Left lung (tissue), 10 donors: ENCODE results near the gene NOXO1. TPM values are rescaled to one million over a fixed set of nuclear protein-coding genes. Genes with fewer than 3 reads are reported as not detected.

Source experiments
- ATAC-seq: fragments of 200-7000 bp; cut with Tn5 transposase; one replicate; pipeline ENCODE4 v1.9.1; 2020; ENCODE audit warnings: moderate library complexity
- DNase-seq, 4 donors: peaks; one replicate each; pipeline ENCODE4 v3.0.0-alpha.2; 2013 to 2020
- H3K27ac ChIP-seq, 2 donors: fragments of 200-600 bp; sonication (generic) in 1 of 2; one replicate each; pipeline versions ENCODE4 v1.5.0 to v1.8.0; 2020 to 2021
- H3K27me3 ChIP-seq, 2 donors: fragments of 200-600 bp; sonication (generic) in 1 of 2; one replicate each; pipeline versions ENCODE4 v1.5.0 to v1.8.0; 2020 to 2021
- H3K36me3 ChIP-seq, 2 donors: fragments of 200-600 bp; sonication (generic) in 1 of 2; one replicate each; pipeline versions ENCODE4 v1.5.0 to v1.8.0; 2020 to 2021
- H3K4me1 ChIP-seq, 2 donors: fragments of 200-600 bp; one replicate each; pipeline ENCODE4 v1.8.0; 2021
- H3K4me3 ChIP-seq, 2 donors: fragments of 200-600 bp; sonication (generic) in 1 of 2; one replicate each; pipeline versions ENCODE4 v1.5.0 to v1.8.0; 2020 to 2021; ENCODE audit warnings: mild to moderate bottlenecking in 1 of 2
- H3K9me3 ChIP-seq, 2 donors: fragments of 200-600 bp; sonication (generic) in 1 of 2; one replicate each; pipeline versions ENCODE4 v1.5.0 to v1.8.0; 2020 to 2021
- intact Hi-C, 2 donors: fragments of 100-400 bp; cut with DNase I; formaldehyde crosslinking; loops; one replicate each; pipeline versions ENCODE4 v1.11.2 to v1.14.2; 2022
- polyA plus RNA-seq, 6 donors: library from polyadenylated mRNA; unstranded; fragments of 120-200 nt; gene quantifications; one replicate each; pipeline ENCODE4 v1.2.1, GENCODE V29; 2013; ENCODE audit not compliant: insufficient read length in 6 of 6
- total RNA-seq, 2 donors: library from RNA; stranded (reverse); fragmentation: NEBNext Ultra II Directional; extraction: Animal tissue kit (Norgen Biotek cat#: 25700); gene quantifications; one replicate each; pipeline ENCODE4 v1.2.1, GENCODE V29; 2021
- TF ChIP-seq, protein P1 (sequence below), 2 donors: fragments of 200-600 bp; sonication (generic) in 1 of 2; IDR thresholded peaks; one replicate each; pipeline versions ENCODE4 v1.5.0 to v1.8.0; 2021; ENCODE audit warnings: antibody characterized with exemption in 2 of 2
- donor health status: DM: no; HTN: yes; CAD: no.
- donor health status: DM: no; HTN: no; CAD: no.

The NOXO1 gene
- total and polyA plus RNA-seq, 8 donors, result 0.30 to 5.6 (median 0.64) TPM; not detected in 2

DNA sequence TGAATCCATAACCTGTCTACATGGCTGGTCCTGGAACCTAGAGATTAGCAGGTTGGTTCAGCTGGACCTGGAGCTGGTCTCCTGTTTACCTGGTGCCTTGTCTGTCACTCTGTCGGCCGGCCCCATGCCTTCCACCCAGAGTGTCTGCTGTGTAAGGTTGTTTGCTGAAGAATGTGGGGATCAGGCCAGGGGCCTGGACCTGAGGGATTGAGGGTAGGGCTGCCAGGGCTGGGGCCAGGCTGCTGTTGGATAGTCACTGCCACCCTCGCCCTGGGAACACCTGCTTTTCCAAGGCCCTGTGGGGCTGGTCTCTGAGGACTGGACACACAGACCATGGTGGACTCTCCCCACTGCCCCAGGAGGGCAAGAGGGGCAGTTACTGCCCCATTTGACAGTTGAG lies 46.9 kb upstream of the NOXO1 start:
- H3K4me3 ChIP-seq, result peak overlapping the region; percentile 48 to 67
- peak overlapping the region in 1 of 2 donors; percentile 68 for H3K27ac ChIP-seq

DNA sequence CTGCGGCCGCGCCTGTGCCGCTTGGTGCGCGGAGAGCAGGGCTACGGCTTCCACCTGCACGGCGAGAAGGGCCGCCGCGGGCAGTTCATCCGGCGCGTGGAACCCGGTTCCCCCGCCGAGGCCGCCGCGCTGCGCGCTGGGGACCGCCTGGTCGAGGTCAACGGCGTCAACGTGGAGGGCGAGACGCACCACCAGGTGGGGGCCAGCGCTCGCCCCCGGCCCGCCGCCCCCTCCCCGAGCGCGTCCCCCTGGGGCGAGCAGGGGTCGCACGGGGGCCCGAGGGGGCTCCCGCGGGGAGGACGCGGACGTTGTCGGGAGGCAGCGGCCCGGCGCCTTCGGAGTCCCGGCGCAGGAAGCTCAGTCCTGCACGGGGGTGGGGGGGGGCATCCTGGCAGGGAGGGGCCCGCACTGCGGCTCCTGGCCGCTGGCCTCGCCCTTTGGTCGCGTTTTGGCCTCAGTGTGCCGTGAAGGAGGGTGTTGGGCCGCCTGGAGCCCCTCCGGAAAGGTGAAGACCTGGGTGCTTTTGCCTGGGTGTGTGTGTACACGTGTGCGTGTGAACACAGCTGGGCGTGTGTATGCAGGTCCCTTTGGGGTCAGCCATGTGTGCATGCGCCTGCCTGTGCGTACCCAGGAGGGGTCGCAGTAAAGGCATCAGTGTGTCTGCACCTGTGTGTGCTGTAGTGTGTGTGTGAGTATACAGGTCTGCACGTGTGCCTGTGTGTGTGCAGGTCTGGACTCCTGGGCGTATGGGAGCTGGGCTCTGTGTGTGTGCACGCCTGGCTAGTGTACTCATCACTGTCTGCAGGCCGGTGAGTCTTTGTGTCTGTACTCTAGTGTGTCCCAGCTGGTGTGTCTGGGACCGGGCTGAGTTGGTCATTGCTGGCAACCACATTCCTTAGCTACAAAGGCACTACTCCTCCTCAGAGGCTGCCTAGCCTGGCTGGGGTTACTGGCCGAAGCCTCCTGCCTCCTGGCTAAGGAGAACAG lies 46.0 kb upstream of the NOXO1 start:
- Histone ChIP-seq H3K27ac (peak overlapping the region; percentile 56 to 68), H3K9me3 (no peaks in the 10 kb centered on the region), H3K27me3 (peaks cover 0 to 46% of the 10 kb centered on the region in 2 donors), H3K4me1 (peaks cover 17 to 74% of the 10 kb centered on the region in 2 donors), H3K36me3 (peaks cover 0 to 17% of the 10 kb centered on the region in 2 donors), H3K4me3 (peak overlapping the region; percentile 48 to 67)
- TF ChIP-seq, protein P1, sequence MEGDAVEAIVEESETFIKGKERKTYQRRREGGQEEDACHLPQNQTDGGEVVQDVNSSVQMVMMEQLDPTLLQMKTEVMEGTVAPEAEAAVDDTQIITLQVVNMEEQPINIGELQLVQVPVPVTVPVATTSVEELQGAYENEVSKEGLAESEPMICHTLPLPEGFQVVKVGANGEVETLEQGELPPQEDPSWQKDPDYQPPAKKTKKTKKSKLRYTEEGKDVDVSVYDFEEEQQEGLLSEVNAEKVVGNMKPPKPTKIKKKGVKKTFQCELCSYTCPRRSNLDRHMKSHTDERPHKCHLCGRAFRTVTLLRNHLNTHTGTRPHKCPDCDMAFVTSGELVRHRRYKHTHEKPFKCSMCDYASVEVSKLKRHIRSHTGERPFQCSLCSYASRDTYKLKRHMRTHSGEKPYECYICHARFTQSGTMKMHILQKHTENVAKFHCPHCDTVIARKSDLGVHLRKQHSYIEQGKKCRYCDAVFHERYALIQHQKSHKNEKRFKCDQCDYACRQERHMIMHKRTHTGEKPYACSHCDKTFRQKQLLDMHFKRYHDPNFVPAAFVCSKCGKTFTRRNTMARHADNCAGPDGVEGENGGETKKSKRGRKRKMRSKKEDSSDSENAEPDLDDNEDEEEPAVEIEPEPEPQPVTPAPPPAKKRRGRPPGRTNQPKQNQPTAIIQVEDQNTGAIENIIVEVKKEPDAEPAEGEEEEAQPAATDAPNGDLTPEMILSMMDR (IDR thresholded peaks at IDR 0.05), result no peak
- intact Hi-C loops, result no loop called here
- ATAC-seq (no peak), DNase-seq (peak in 1 of 4 donors; percentile 80)

More for the DNA sequence above, 46.9 kb upstream of the NOXO1 start:
- DNase-seq, result no peak
- H3K9me3 ChIP-seq, result no peaks in the 10 kb centered on the region
- intact Hi-C loops, result no loop called here
- peaks cover 19 to 74% of the 10 kb centered on the region in 2 donors for H3K4me1 ChIP-seq
- ATAC-seq, result no peak
- TF ChIP-seq, protein P1 (IDR thresholded peaks at IDR 0.05), result no peak
- peaks cover 0 to 42% of the 10 kb centered on the region in 2 donors for H3K27me3 ChIP-seq
- H3K36me3 ChIP-seq, result peaks cover 0 to 17% of the 10 kb centered on the region in 2 donors

DNA sequence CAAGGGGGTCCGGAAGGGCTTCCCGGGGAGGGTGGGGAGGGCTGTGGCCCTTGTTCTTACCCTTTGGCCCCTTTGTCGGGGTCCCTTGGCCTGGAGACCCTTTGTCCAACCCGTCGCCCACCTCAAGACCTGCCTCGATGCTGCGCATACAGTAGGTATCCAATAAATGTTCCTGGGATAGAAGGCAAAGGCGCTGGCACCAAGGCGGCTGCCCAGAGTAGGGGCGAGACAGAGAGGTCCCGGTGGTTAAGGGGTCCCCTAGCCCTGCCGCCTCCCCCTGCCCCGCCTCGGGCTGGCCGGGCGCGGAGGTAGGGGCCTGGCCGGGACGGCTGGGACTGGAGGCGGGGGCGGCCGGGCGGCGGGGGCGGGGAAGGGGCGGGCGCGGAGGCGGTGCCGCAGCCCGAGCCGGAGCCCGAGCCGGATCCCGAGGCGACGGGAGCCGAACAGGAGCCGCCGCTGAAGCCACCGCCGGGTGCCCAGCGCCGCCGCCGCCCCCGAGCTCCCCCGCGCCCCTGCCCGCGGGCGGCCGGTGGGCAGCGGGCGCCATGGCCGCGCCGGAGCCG lies 45.3 kb upstream of the NOXO1 start, which contains the start of gene NHERF2:
Gene NHERF2 (plus strand): TSS at position 442 of the 563 bp plus-strand sequence. CDS start 104 bp downstream, at position 546.
- DNase-seq, result peak in 1 of 4 donors; percentile 84
- H3K4me3 ChIP-seq, result peak within 1 kb of the TSS; percentile 48 to 67
- TF ChIP-seq, protein P1 (IDR thresholded peaks at IDR 0.05), result no peak
- peaks cover 0 to 17% of the 10 kb centered on the region in 2 donors for H3K36me3 ChIP-seq
- no peaks in the 10 kb centered on the region for H3K9me3 ChIP-seq
- intact Hi-C loops, result no loop called here
- H3K4me1 ChIP-seq, result peaks cover 17 to 66% of the 10 kb centered on the region in 2 donors
- peak; percentile 25 for ATAC-seq
- peak within 1 kb of the TSS; percentile 56 to 68 for H3K27ac ChIP-seq
- H3K27me3 ChIP-seq, result peaks cover 0 to 53% of the 10 kb centered on the region in 2 donors

DNA sequence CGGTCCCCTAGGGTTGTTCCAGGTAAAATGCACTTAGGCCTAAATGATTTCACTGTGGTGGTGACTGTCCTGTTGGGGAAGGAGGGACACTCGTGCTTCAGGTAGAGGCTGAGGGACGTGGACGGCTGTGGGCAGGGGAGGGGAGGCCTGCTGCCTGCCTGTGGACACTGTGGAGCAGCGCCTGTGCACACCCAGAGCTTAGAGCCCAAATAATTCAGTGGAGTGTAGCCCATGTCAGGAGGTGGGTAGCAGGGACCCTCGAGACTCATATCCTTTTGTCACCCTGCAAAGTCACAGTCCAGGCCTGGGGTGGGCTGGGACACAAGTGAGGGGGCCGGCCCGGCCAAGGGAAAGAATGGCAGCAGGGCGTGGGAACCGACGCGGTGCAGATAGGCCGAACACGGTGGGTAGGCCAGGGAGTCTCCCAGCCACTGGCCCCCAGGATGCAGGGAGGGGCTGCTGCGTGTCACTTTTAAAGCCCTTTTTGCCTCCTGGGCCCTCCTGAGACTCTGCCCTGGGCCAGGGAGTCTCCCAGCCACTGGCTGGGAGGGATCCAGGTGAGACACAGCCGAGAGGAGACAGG lies 44.7 kb upstream of the NOXO1 start:
- peak in 1 of 4 donors; percentile 68 for DNase-seq
- H3K27me3 ChIP-seq, result peaks cover 1 to 59% of the 10 kb centered on the region in 2 donors
- H3K36me3 ChIP-seq, result peaks cover 0 to 13% of the 10 kb centered on the region in 2 donors
- H3K4me1 ChIP-seq, result peaks cover 17 to 65% of the 10 kb centered on the region in 2 donors
- ATAC-seq, result no peak
- TF ChIP-seq, protein P1 (IDR thresholded peaks at IDR 0.05), result no peak
- H3K27ac ChIP-seq, result peak overlapping the region; percentile 53 to 63
- intact Hi-C loops, result no loop called here
- H3K9me3 ChIP-seq, result no peaks in the 10 kb centered on the region
- peak overlapping the region; percentile 25 to 67 for H3K4me3 ChIP-seq
